Hepatocyte (in vitro differentiated cells): ENCODE results near the gene SRD5A3. TPM values are rescaled to one million over a fixed set of nuclear protein-coding genes. Genes with fewer than 3 reads are reported as not detected.
A peak's percentile ranks its signal among the peaks of the same experiment; 100 is the strongest.

ENCODE experiments used
- DNase-seq: peaks from one replicate; pipeline ENCODE4 v3.0.0-alpha.2; 2016; ENCODE audit warnings: low spot score
- H2AFZ ChIP-seq: fragments of 200-600 bp; sonication (generic); 2 replicates; pipeline ENCODE4 v1.6.0; 2016; ENCODE audit warnings: antibody characterized with exemption, mild to moderate bottlenecking
- H3K27ac ChIP-seq: fragments of 200-600 bp; sonication (generic); 2 replicates; pipeline ENCODE4 v1.5.1; 2016; ENCODE audit warnings: mild to moderate bottlenecking
- H3K27me3 ChIP-seq: fragments of 200-600 bp; sonication (generic); 2 replicates; pipeline ENCODE4 v1.6.1; 2016
- H3K36me3 ChIP-seq: fragments of 200-600 bp; sonication (generic); replicated peaks from 2 replicates; pipeline ENCODE4 v1.5.1; 2016; ENCODE audit warnings: low read depth; ENCODE audit not compliant: insufficient read depth
- H3K4me1 ChIP-seq: fragments of 200-600 bp; sonication (generic); 2 replicates; pipeline ENCODE4 v1.5.1; 2016; ENCODE audit warnings: mild to moderate bottlenecking, moderate library complexity; ENCODE audit not compliant: insufficient read depth
- H3K4me2 ChIP-seq: fragments of 200-600 bp; sonication (generic); 2 replicates; pipeline ENCODE4 v1.6.0; 2016
- H3K4me3 ChIP-seq: fragments of 200-600 bp; sonication (generic); 2 replicates; pipeline ENCODE4 v1.5.1; 2016; ENCODE audit warnings: mild to moderate bottlenecking
- H3K79me2 ChIP-seq: fragments of 200-600 bp; sonication (generic); 2 replicates; pipeline ENCODE4 v1.6.0; 2017; ENCODE audit warnings: mild to moderate bottlenecking
- H3K9me2 ChIP-seq: fragments of 200-600 bp; sonication (generic); replicated peaks from 2 replicates; pipeline ENCODE4 v1.6.0; 2017; ENCODE audit warnings: mild to moderate bottlenecking; ENCODE audit not compliant: insufficient read depth
- H3K9me3 ChIP-seq: fragments of 200-600 bp; sonication (generic); 2 replicates; pipeline ENCODE4 v1.5.1; 2016; ENCODE audit warnings: low read depth, mild to moderate bottlenecking
- H4K20me1 ChIP-seq: fragments of 200-600 bp; sonication (generic); 2 replicates; pipeline ENCODE4 v1.6.0; 2016; ENCODE audit warnings: mild to moderate bottlenecking; ENCODE audit not compliant: insufficient read depth, poor library complexity, severe bottlenecking
- EZH2 ChIP-seq: fragments of 200-600 bp; sonication (generic); IDR thresholded peaks from 2 replicates; pipeline ENCODE4 v1.6.1; 2016; ENCODE audit warnings: antibody characterized with exemption, mild to moderate bottlenecking, borderline replicate concordance
- EZH2phosphoT487 ChIP-seq: fragments of 200-600 bp; sonication (generic); IDR thresholded peaks from one replicate; pipeline ENCODE4 v1.6.1; 2018; ENCODE audit warnings: antibody characterized with exemption, mild to moderate bottlenecking, low read depth, moderate library complexity; ENCODE audit not compliant: unreplicated experiment, severe bottlenecking
- WGBS: methylation state at CpG from one replicate; pipeline ENCODE4 v1.1.6; 2016; ENCODE audit warnings: low lambda C conversion rate; ENCODE audit errors: missing lambda C conversion rate; 5-methylcytosine and 5-hydroxymethylcytosine counted together
- polyA plus RNA-seq: library from polyadenylated mRNA; unstranded; fragments of >200 nt; fragmentation: Nextera tagmentation; extraction: Ambion mirVana; gene quantifications from 2 replicates; pipeline ENCODE4 v1.2.1, GENCODE V29; 2016
- total RNA-seq: library from RNA; depleted of rRNA; stranded (reverse); fragments of >200 nt; gene quantifications from 2 replicates; pipeline ENCODE4 v1.2.3, GENCODE V29; 2014
- TF ChIP-seq, protein P1 (sequence below): fragments of 200-600 bp; sonication (generic); IDR thresholded peaks from 2 replicates; pipeline ENCODE4 v1.5.1; 2016; ENCODE audit warnings: antibody characterized with exemption, mild to moderate bottlenecking; ENCODE audit not compliant: poor library complexity

The SRD5A3 gene
- total and polyA plus RNA-seq, 2 experiments from 2014 or later = 37.5 to 64.3 TPM

DNA sequence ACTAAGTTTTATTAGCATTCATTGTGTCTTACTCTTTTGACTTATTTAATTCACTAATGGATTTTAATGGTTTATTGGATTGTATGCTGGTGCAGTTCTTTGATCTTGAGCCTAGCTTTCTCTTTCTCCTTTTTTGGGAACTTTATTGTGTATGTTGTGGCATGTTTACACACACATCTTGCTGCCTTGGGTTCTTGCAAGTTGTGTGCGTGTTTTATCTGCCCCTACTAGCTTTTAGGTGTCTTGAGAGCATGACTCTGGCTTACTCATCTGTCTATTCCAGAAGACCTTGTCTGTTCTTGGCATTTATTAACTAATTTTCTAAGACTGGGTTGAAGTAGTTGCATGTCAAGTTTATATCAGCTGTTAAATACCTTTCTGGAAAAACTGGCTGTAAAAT, 52.4 kb downstream of the SRD5A3 start:
- Histone ChIP-seq H2AFZ (no peak overlapping the region), H3K27me3 (no peaks in the 10 kb centered on the region), H3K79me2 (peaks cover 71% of the 10 kb centered on the region), H3K4me2 (peak overlapping the region; percentile 87), H3K4me1 (peaks cover 4% of the 10 kb centered on the region), H3K36me3 (no peaks in the 10 kb centered on the region), H3K9me3 (no peaks in the 10 kb centered on the region), H3K9me2 (no peaks in the 10 kb centered on the region), H3K4me3 (peak overlapping the region; percentile 58), H4K20me1 (peaks cover 46% of the 10 kb centered on the region), H3K27ac (peak overlapping the region; percentile 100)
- 4% methylated on average over 1 of the region's 1 CpG for WGBS
- TF ChIP-seq, protein P1, sequence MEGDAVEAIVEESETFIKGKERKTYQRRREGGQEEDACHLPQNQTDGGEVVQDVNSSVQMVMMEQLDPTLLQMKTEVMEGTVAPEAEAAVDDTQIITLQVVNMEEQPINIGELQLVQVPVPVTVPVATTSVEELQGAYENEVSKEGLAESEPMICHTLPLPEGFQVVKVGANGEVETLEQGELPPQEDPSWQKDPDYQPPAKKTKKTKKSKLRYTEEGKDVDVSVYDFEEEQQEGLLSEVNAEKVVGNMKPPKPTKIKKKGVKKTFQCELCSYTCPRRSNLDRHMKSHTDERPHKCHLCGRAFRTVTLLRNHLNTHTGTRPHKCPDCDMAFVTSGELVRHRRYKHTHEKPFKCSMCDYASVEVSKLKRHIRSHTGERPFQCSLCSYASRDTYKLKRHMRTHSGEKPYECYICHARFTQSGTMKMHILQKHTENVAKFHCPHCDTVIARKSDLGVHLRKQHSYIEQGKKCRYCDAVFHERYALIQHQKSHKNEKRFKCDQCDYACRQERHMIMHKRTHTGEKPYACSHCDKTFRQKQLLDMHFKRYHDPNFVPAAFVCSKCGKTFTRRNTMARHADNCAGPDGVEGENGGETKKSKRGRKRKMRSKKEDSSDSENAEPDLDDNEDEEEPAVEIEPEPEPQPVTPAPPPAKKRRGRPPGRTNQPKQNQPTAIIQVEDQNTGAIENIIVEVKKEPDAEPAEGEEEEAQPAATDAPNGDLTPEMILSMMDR = no peak
- TF ChIP-seq EZH2phosphoT487 (no peak), EZH2 (no peak)
- peak; percentile 37 for DNase-seq

DNA sequence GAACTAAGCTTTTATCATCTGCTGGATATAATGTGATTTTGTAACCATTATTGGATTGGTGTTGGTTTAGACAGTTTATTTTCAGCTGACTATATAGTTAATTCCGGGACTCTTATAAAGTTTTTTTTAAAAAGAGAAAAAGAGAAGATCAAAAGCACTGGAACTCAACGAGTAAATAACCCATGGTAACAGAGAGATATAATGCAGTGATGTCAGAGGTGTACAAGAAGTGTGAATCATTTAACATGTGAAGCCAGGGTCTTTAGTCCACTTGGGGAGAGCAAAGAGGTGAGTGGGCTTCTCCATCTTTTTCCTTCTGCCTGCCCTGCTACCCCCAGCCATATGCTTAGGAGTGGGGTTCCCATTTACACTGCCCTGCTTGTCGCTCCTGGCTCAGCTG, 52.9 kb downstream of the SRD5A3 start:
- WGBS = 51% methylated on average over 3 of the region's 3 CpGs
- H2AFZ ChIP-seq = no peak overlapping the region
- H3K4me3 ChIP-seq = peak overlapping the region; percentile 58
- peak overlapping the region; percentile 87 for H3K4me2 ChIP-seq
- H4K20me1 ChIP-seq = peaks cover 46% of the 10 kb centered on the region
- H3K9me3 ChIP-seq = no peaks in the 10 kb centered on the region
- no peak for DNase-seq
- H3K36me3 ChIP-seq = no peaks in the 10 kb centered on the region
- no peaks in the 10 kb centered on the region for H3K9me2 ChIP-seq
- H3K79me2 ChIP-seq = peaks cover 76% of the 10 kb centered on the region
- H3K4me1 ChIP-seq = peaks cover 4% of the 10 kb centered on the region
- H3K27me3 ChIP-seq = no peaks in the 10 kb centered on the region
- TF ChIP-seq, protein P1 = no peak
- TF ChIP-seq EZH2phosphoT487 = no peak
- no peak for TF ChIP-seq EZH2
- peak overlapping the region; percentile 100 for H3K27ac ChIP-seq

DNA sequence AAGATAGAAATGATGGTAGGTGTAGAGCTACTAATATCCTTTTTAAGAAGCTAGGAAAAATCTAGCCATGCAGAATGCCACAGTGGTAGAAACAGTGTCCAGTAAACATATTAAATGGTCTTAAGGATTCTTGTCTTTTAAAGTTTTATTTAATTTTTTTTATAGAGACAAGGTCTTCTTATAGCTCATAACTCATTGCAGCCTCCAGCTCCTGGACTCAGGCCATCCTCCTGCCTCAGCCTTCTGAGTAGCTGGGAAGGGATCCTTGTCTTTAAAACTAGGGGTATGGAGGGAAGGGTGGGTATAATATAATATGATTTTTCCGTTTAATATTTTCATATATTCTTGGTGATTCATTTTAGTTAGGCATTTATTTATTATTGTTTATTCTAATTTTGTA, 53.5 kb downstream of the SRD5A3 start:
- Histone ChIP-seq H3K36me3 (no peaks in the 10 kb centered on the region), H3K27me3 (no peaks in the 10 kb centered on the region), H3K9me3 (no peaks in the 10 kb centered on the region), H3K4me3 (no peak overlapping the region), H3K9me2 (no peaks in the 10 kb centered on the region), H3K27ac (peak overlapping the region; percentile 100), H4K20me1 (peaks cover 51% of the 10 kb centered on the region), H2AFZ (no peak overlapping the region), H3K4me1 (peaks cover 4% of the 10 kb centered on the region), H3K4me2 (peak overlapping the region; percentile 87), H3K79me2 (peaks cover 82% of the 10 kb centered on the region)
- TF ChIP-seq EZH2 (no peak), EZH2phosphoT487 (no peak)
- TF ChIP-seq, protein P1 = no peak
- DNase-seq = no peak
- whole genome bisulfite sequencing = 96% methylated on average over 1 of the region's 1 CpG

DNA sequence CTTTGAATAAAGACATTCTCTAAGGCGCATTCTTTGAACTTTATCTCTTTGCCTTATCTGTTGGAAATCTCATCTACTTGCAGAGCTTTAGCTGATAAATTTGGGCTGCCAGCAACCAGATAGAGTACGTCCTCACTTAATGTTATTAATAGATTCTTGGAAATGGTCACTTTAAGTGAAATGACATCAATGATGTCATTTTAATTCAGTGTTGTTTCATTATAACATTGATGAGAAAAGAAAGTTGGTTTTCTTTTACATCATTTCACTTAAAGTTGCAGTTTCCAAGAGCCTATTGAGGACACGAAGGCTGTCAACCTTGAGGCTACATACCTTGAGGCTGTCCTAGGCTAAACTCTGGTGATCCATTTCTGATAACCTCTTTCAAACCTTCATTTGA, 59.0 kb downstream of the SRD5A3 start:
- DNase-seq = no peak
- Histone ChIP-seq H2AFZ (no peak overlapping the region), H3K4me1 (peaks cover 8% of the 10 kb centered on the region), H3K79me2 (peaks cover 97% of the 10 kb centered on the region), H3K36me3 (no peaks in the 10 kb centered on the region), H3K4me2 (no peak overlapping the region), H3K4me3 (no peak overlapping the region), H3K27me3 (no peaks in the 10 kb centered on the region), H3K9me2 (no peaks in the 10 kb centered on the region), H3K27ac (no peak overlapping the region), H3K9me3 (no peaks in the 10 kb centered on the region), H4K20me1 (peaks cover 77% of the 10 kb centered on the region)
- TF ChIP-seq, protein P1 = no peak
- TF ChIP-seq EZH2 = no peak
- no peak for TF ChIP-seq EZH2phosphoT487
- 84% methylated on average over 3 of the region's 3 CpGs for WGBS
